GM12865 (cell line): ENCODE measurements around the gene RIPK3.

Experiments used
- DNase-seq: peaks from one replicate; pipeline ENCODE4 v3.0.0; 2010; ENCODE audit warnings: low read depth
- H3K4me3 ChIP-seq: 2 replicates; pipeline ENCODE4 v1.5.1; 2011; ENCODE audit warnings: mild to moderate bottlenecking, low read depth, low read length, control low read depth
- CTCF ChIP-seq: IDR thresholded peaks from 2 replicates; pipeline ENCODE4 v1.5.1; 2011; ENCODE audit warnings: low read length, control low read depth, low read depth, inconsistent platforms; ENCODE audit not compliant: insufficient read depth; ENCODE audit errors: missing control alignments

RIPK3 gene

GRCh38 chr14:24353559-24354481, 14.0 kb upstream of the RIPK3 start:
- no peak for TF ChIP-seq CTCF
- no peak overlapping the region for H3K4me3 ChIP-seq
- no peak for DNase-seq

GRCh38 chr14:24351517-24351916, 11.7 kb upstream of the RIPK3 start:
- no peak for DNase-seq
- no peak for TF ChIP-seq CTCF
- H3K4me3 ChIP-seq, result no peak overlapping the region

GRCh38 chr14:24349742-24350141, 10.0 kb upstream of the RIPK3 start:
- H3K4me3 ChIP-seq, result no peak overlapping the region
- no peak for TF ChIP-seq CTCF

GRCh38 chr14:24348186-24348585, 8.4 kb upstream of the RIPK3 start:
- no peak overlapping the region for H3K4me3 ChIP-seq
- TF ChIP-seq CTCF, result no peak
- DNase-seq, result no peak

More at GRCh38 chr14:24349742-24350141, 10.0 kb upstream of the RIPK3 start:
- no peak for DNase-seq

- no peak overlapping the region for H3K4me3 ChIP-seq
- no peak for TF ChIP-seq CTCF
- no peak for DNase-seq
These were observed 7.3 kb upstream of the RIPK3 start for GRCh38 chr14:24347134-24347533.

GRCh38 chr14:24343795-24344660, 4.2 kb upstream of the RIPK3 start:
- no peak overlapping the region for H3K4me3 ChIP-seq
- no peak for DNase-seq
- no peak for TF ChIP-seq CTCF
